ENCODE results near the gene AKNA. TPM values are rescaled to one million over a fixed set of nuclear protein-coding genes. Genes with fewer than 3 reads are reported as not detected.

The AKNA gene
- total RNA-seq, 1 experiment from 2014 or later = 10.1 TPM

GRCh38 chr9:114411452-114411851 is 23.7 kb upstream of the AKNA start:
- TF ChIP-seq CTCF (IDR thresholded peaks at IDR 0.05) (no peak), POLR2AphosphoS5 (IDR thresholded peaks at IDR 0.05; ENCODE audit: low read depth, low read length) (no peak), SIN3A (IDR thresholded peaks at IDR 0.05; ENCODE audit: borderline replicate concordance, insufficient read depth, low read depth, low read length) (no peak), REST (IDR thresholded peaks at IDR 0.05; ENCODE audit: insufficient read depth in 1 of 2, low read depth in 2 of 2, low read length in 1 of 2) (no peak), TCF7L2 (IDR thresholded peaks at IDR 0.05; ENCODE audit: low read depth, low read length) (no peak)
- POLR2A ChIA-PET = no interaction called here
- H3K36me3 ChIP-seq (ENCODE audit: control insufficient read depth, insufficient read depth, low read length) = no peaks in the 10 kb centered on the region
- no TSS peak for BruUV-seq (replicated peaks)
- H3K9me3 ChIP-seq (ENCODE audit: control insufficient read depth, insufficient read depth, low read depth, low read length) = no peaks in the 10 kb centered on the region
- ATAC-seq (no peak), DNase-seq (ENCODE audit: low read depth, low spot score) (no peak)
- CTCF ChIA-PET = no interaction called here
- no peaks in the 10 kb centered on the region for H3K4me1 ChIP-seq (ENCODE audit: control insufficient read depth, insufficient read depth, low read length)
- H3K4me3 ChIP-seq (ENCODE audit: low read depth in 2 of 2, low read length in 2 of 2) = no peak overlapping the region
- in situ Hi-C loops (cut with HindIII; ENCODE audit: low pct_unique_long_range_greater_than_20kb, low sequenced_read_pairs) = no loop called here
- H3K27me3 ChIP-seq (ENCODE audit: control insufficient read depth, insufficient read depth, low read length) = no peaks in the 10 kb centered on the region
- H3K27ac ChIP-seq (ENCODE audit: low read length) = no peak overlapping the region
- intact Hi-C loops (cut with micrococcal nuclease; ENCODE audit: unreplicated experiment) = no loop called here

GRCh38 chr9:114410910-114411309 is 23.1 kb upstream of the AKNA start:
- no peak for TF ChIP-seq POLR2AphosphoS5 (IDR thresholded peaks at IDR 0.05; ENCODE audit: low read depth, low read length)
- no peak for TF ChIP-seq SIN3A (IDR thresholded peaks at IDR 0.05; ENCODE audit: borderline replicate concordance, insufficient read depth, low read depth, low read length)
- no peak for TF ChIP-seq REST (IDR thresholded peaks at IDR 0.05; ENCODE audit: insufficient read depth in 1 of 2, low read depth in 2 of 2, low read length in 1 of 2)
- no peak for TF ChIP-seq TCF7L2 (IDR thresholded peaks at IDR 0.05; ENCODE audit: low read depth, low read length)
- no peak for TF ChIP-seq CTCF (IDR thresholded peaks at IDR 0.05)
- BruUV-seq (replicated peaks) = no TSS peak
- Histone ChIP-seq H3K4me3 (ENCODE audit: low read depth in 2 of 2, low read length in 2 of 2) (no peak overlapping the region), H3K9me3 (ENCODE audit: control insufficient read depth, insufficient read depth, low read depth, low read length) (no peaks in the 10 kb centered on the region), H3K36me3 (ENCODE audit: control insufficient read depth, insufficient read depth, low read length) (no peaks in the 10 kb centered on the region), H3K27ac (ENCODE audit: low read length) (no peak overlapping the region), H3K27me3 (ENCODE audit: control insufficient read depth, insufficient read depth, low read length) (no peaks in the 10 kb centered on the region), H3K4me1 (ENCODE audit: control insufficient read depth, insufficient read depth, low read length) (no peaks in the 10 kb centered on the region)
- DNase-seq (ENCODE audit: low read depth, low spot score) = no peak
- in situ Hi-C loops (cut with HindIII; ENCODE audit: low pct_unique_long_range_greater_than_20kb, low sequenced_read_pairs) = no loop called here
- ChIA-PET CTCF (no interaction called here), POLR2A (no interaction called here)
- no peak for ATAC-seq
- intact Hi-C loops (cut with micrococcal nuclease; ENCODE audit: unreplicated experiment) = no loop called here
